B cell (primary cell): ENCODE data around the gene PLAAT3. TPM values are rescaled to one million over a fixed set of nuclear protein-coding genes. Genes with fewer than 3 reads are reported as not detected.

ENCODE experiments used
- ATAC-seq: fragments of 200-7000 bp; cut with Tn5 transposase; one replicate; pipeline ENCODE4 v1.10.0; 2021; ENCODE audit warnings: low read depth, mild to moderate bottlenecking, moderate number of reproducible peaks, moderate library complexity
- CTCF ChIA-PET: fragments of 350-600 bp; sonication (Branson Sonifier 250); formaldehyde crosslinking; loops from one replicate; lab custom pipeline; 2021; ENCODE audit warnings: antibody characterized with exemption, inconsistent platforms; lab: Charles Lee
- POLR2A ChIA-PET: fragments of 350-600 bp; sonication (Branson Sonifier 250); formaldehyde crosslinking; loops from one replicate; lab custom pipeline; 2021; ENCODE audit warnings: antibody characterized with exemption; lab: Charles Lee
- DNase-seq: peaks from one replicate; pipeline ENCODE4 v3.0.0; 2013
- H2AFZ ChIP-seq: 2 replicates; pipeline ENCODE4 v1.6.1; 2012; ENCODE audit warnings: mild to moderate bottlenecking, low read depth, low read length; ENCODE audit not compliant: insufficient read depth, poor library complexity, severe bottlenecking
- H3K27ac ChIP-seq, 2 donors: 1 replicate in 1 of 2; 2 replicates in 1 of 2; pipeline ENCODE4 v1.5.1; 2012 to 2013; ENCODE audit warnings: low read length in 2 of 2, mild to moderate bottlenecking in 2 of 2, moderate library complexity in 1 of 2
- H3K27me3 ChIP-seq, 4 experiments: fragments of 200-600 bp in 1 of 4; sonication (generic) in 1 of 4; replicated peaks in 1 of 4; 1 replicate in 2 of 4; 2 replicates in 2 of 4; pipeline versions ENCODE4 v1.6.1 to v1.7.0; 2013 to 2016; ENCODE audit warnings: low read length in 3 of 4, mild to moderate bottlenecking in 2 of 4, mixed read lengths in 1 of 4, moderate library complexity in 1 of 4; ENCODE audit not compliant: insufficient read depth in 4 of 4, control insufficient read depth in 3 of 4; ENCODE audit errors: control extremely low read depth in 1 of 4
- H3K36me3 ChIP-seq, 2 experiments: replicated peaks in 1 of 2; 1 replicate in 1 of 2; 2 replicates in 1 of 2; pipeline versions ENCODE4 v1.6.1 to v1.7.1; 2013; ENCODE audit warnings: low read length in 1 of 2; ENCODE audit not compliant: insufficient read depth in 2 of 2, control insufficient read depth in 1 of 2; ENCODE audit errors: control extremely low read depth in 1 of 2, extremely low read depth in 1 of 2
- H3K4me1 ChIP-seq, 2 donors: fragments of 200-600 bp in 1 of 2; sonication (generic) in 1 of 2; 1 replicate in 1 of 2; 2 replicates in 1 of 2; pipeline versions ENCODE4 v1.5.1 to v1.6.1; 2013 to 2017; ENCODE audit warnings: low read length in 2 of 2; ENCODE audit not compliant: control insufficient read depth in 2 of 2, insufficient read depth in 2 of 2
- H3K4me2 ChIP-seq: replicated peaks from 2 replicates; pipeline ENCODE3; 2012; ENCODE audit warnings: mild to moderate bottlenecking, low read depth, low read length; ENCODE audit not compliant: poor library complexity, severe bottlenecking
- H3K4me3 ChIP-seq, 5 experiments: fragments of 200-600 bp in 1 of 5; sonication (generic) in 1 of 5; 1 replicate in 3 of 5; 2 replicates in 2 of 5; pipeline versions ENCODE4 v1.5.1 to v1.7.0; 2011 to 2016; ENCODE audit warnings: low read length in 4 of 5, mild to moderate bottlenecking in 4 of 5, low read depth in 2 of 5, control low read depth in 1 of 5, moderate library complexity in 1 of 5; ENCODE audit not compliant: insufficient read depth in 1 of 5; ENCODE audit errors: control extremely low read depth in 1 of 5, extremely low read depth in 1 of 5
- H3K79me2 ChIP-seq: fragments of 200-600 bp; sonication (generic); one replicate; pipeline ENCODE4 v1.6.0; 2016; ENCODE audit warnings: low read length; ENCODE audit not compliant: control insufficient read depth, insufficient read depth
- H3K9ac ChIP-seq: fragments of 200-600 bp; sonication (generic); 2 replicates; pipeline ENCODE4 v1.6.1; 2017; ENCODE audit warnings: mild to moderate bottlenecking, low read length, moderate library complexity
- H3K9me3 ChIP-seq, 3 donors: one replicate each; pipeline versions ENCODE4 v1.6.1 to v1.7.1; 2013; ENCODE audit warnings: low read length in 2 of 3; ENCODE audit not compliant: control insufficient read depth in 2 of 3, insufficient read depth in 1 of 3; ENCODE audit errors: control extremely low read depth in 1 of 3
- H4K20me1 ChIP-seq: 2 replicates; pipeline ENCODE4 v1.6.0; 2012; ENCODE audit warnings: mild to moderate bottlenecking, low read length; ENCODE audit not compliant: insufficient read depth, control insufficient read depth, poor library complexity, severe bottlenecking
- H3K27ac Mint-ChIP-seq: one replicate; pipeline ENCODE4 v1.8.0; 2021; ENCODE audit warnings: mixed read lengths
- H3K27me3 Mint-ChIP-seq: one replicate; pipeline ENCODE4 v1.8.0; 2021; ENCODE audit warnings: mixed read lengths
- H3K4me1 Mint-ChIP-seq: one replicate; pipeline ENCODE4 v1.8.0; 2021; ENCODE audit warnings: mixed read lengths
- H3K4me3 Mint-ChIP-seq: one replicate; pipeline ENCODE4 v1.8.0; 2021; ENCODE audit warnings: mixed read lengths
- H3K9me3 Mint-ChIP-seq: one replicate; pipeline ENCODE4 v1.8.0; 2022; ENCODE audit warnings: mixed read lengths; ENCODE audit not compliant: insufficient read depth
- CTCF ChIP-seq: fragments of 200-600 bp; IDR thresholded peaks from one replicate; pipeline ENCODE4 v1.8.0; 2022; ENCODE audit warnings: antibody characterized with exemption, mild to moderate bottlenecking
- EZH2 ChIP-seq: IDR thresholded peaks from 2 replicates; pipeline ENCODE4 v1.6.1; 2012; ENCODE audit warnings: borderline replicate concordance, low read depth, mild to moderate bottlenecking, moderate library complexity, low read length; ENCODE audit not compliant: insufficient read depth, poor library complexity, severe bottlenecking
- WGBS: methylation state at CpG from one replicate; pipeline ENCODE4 v1.1.5; 2013; ENCODE audit warnings: missing lambda C conversion rate; ENCODE audit not compliant: insufficient coverage; 5-methylcytosine and 5-hydroxymethylcytosine counted together
- intact Hi-C: fragments of 100-400 bp; cut with micrococcal nuclease; formaldehyde crosslinking; loops from one replicate; pipeline ENCODE4 v1.10.0; 2022
- polyA plus RNA-seq: library from polyadenylated mRNA; depleted of rRNA; stranded (reverse); fragments of >200 nt; gene quantifications from 2 replicates; pipeline ENCODE4 v1.2.3, GENCODE V29; 2012
- total RNA-seq, 2 donors: library from RNA; stranded (reverse); fragments of 120-200 nt in 1 of 2; gene quantifications; 1 replicate in 1 of 2; 2 replicates in 1 of 2; pipeline versions ENCODE4 v1.2.3 to v1.2.4, GENCODE V29; 2013 to 2022

PLAAT3 gene
- total and polyA plus RNA-seq, 2 donors (not counting 1 experiment from before 2014, with no cell fraction given) = 2.3 to 3.1 TPM

GRCh38 chr11:63595296-63595695, 18.9 kb downstream of the PLAAT3 start:
- H3K9me3 ChIP-seq = no peaks in the 10 kb centered on the region
- DNase-seq (no peak), ATAC-seq (no peak)
- H2AFZ ChIP-seq = no peak overlapping the region
- H3K4me2 ChIP-seq = no peak overlapping the region
- Mint-ChIP-seq H3K4me3 (no peak overlapping the region), H3K9me3 (no peaks in the 10 kb centered on the region), H3K4me1 (no peaks in the 10 kb centered on the region), H3K27ac (no peak overlapping the region), H3K27me3 (peaks cover 2% of the 10 kb centered on the region)
- H4K20me1 ChIP-seq = no peaks in the 10 kb centered on the region
- POLR2A ChIA-PET = no interaction called here
- no peaks in the 10 kb centered on the region for H3K36me3 ChIP-seq
- H3K27ac ChIP-seq = no peak overlapping the region
- H3K4me3 ChIP-seq = no peak overlapping the region
- CTCF ChIA-PET = no interaction called here
- no peaks in the 10 kb centered on the region for H3K79me2 ChIP-seq
- intact Hi-C loops = no loop called here
- TF ChIP-seq EZH2 = no peak
- TF ChIP-seq CTCF = no peak
- no peaks in the 10 kb centered on the region for H3K4me1 ChIP-seq
- no peak overlapping the region for H3K9ac ChIP-seq
- whole genome bisulfite sequencing = 87% methylated on average over 4 of the region's 4 CpGs
- no peaks in the 10 kb centered on the region for H3K27me3 ChIP-seq

GRCh38 chr11:63592975-63593395, 21.2 kb downstream of the PLAAT3 start:
- Histone ChIP-seq H3K4me1 (no peaks in the 10 kb centered on the region), H3K9me3 (no peaks in the 10 kb centered on the region), H3K27ac (no peak overlapping the region), H3K36me3 (no peaks in the 10 kb centered on the region), H3K4me3 (no peak overlapping the region), H3K79me2 (no peaks in the 10 kb centered on the region), H3K4me2 (no peak overlapping the region), H2AFZ (no peak overlapping the region), H3K27me3 (no peaks in the 10 kb centered on the region), H4K20me1 (no peaks in the 10 kb centered on the region), H3K9ac (no peak overlapping the region)
- intact Hi-C loops = no loop called here
- no peak overlapping the region for H3K4me3 Mint-ChIP-seq
- 83% methylated on average over 2 of the region's 4 CpGs for WGBS
- ChIA-PET CTCF (interaction anchor here (1.4 kb wide), 1 partner anchor 46 kb away, joined by 3 read pairs; no protein-coding TSS in a partner anchor), POLR2A (no interaction called here)
- H3K27ac Mint-ChIP-seq = no peak overlapping the region
- TF ChIP-seq EZH2 = no peak
- TF ChIP-seq CTCF = no peak
- no peak for DNase-seq
- no peaks in the 10 kb centered on the region for H3K9me3 Mint-ChIP-seq
- ATAC-seq = no peak
- H3K4me1 Mint-ChIP-seq = no peaks in the 10 kb centered on the region
- peaks cover 4% of the 10 kb centered on the region for H3K27me3 Mint-ChIP-seq
